SK-N-MC (cell line): ENCODE data around the gene GOLPH3L.
"Not testable (repeated sequence)": the region's sequence is repeated elsewhere in the genome, so short reads cannot be mapped to it uniquely, and the experiment has no call there.

Source experiments
- DNase-seq: peaks from one replicate; pipeline ENCODE4 v3.0.0-alpha.2; 2011; ENCODE audit warnings: low read depth, low spot score
- H3K27ac ChIP-seq: fragments of 200-600 bp; sonication (generic); 2 replicates; pipeline ENCODE4 v1.5.1; 2016; ENCODE audit warnings: mixed run types
- H3K36me3 ChIP-seq: fragments of 200-600 bp; sonication (generic); 2 replicates; pipeline ENCODE4 v1.6.1; 2017; ENCODE audit warnings: antibody characterized with exemption, low read length, mixed read lengths; ENCODE audit not compliant: insufficient read depth
- H3K4me3 ChIP-seq: fragments of 200-600 bp; sonication (generic); 2 replicates; pipeline ENCODE4 v1.5.1; 2016
- H3K9ac ChIP-seq: fragments of 200-600 bp; sonication (generic); 2 replicates; pipeline ENCODE4 v1.8.0; 2017; ENCODE audit warnings: mixed run types, mixed read lengths; ENCODE audit not compliant: insufficient read length
- H3K9me3 ChIP-seq: fragments of 200-600 bp; sonication (generic); 2 replicates; pipeline ENCODE4 v1.6.1; 2017; ENCODE audit warnings: low read depth, mild to moderate bottlenecking, antibody characterized with exemption, low read length, moderate library complexity, mixed read lengths
- EZH2 ChIP-seq: fragments of 200-600 bp; sonication (generic); IDR thresholded peaks from one replicate; pipeline ENCODE4 v1.6.1; 2017; ENCODE audit warnings: antibody characterized with exemption
- FOXP2 ChIP-seq: optimal IDR thresholded peaks from 2 replicates; pipeline ENCODE3; 2011; ENCODE audit warnings: mild to moderate bottlenecking, moderate library complexity; ENCODE audit not compliant: insufficient read depth; ENCODE audit errors: extremely low read length, control extremely low read depth
- POLR2AphosphoS5 ChIP-seq: IDR thresholded peaks from 2 replicates; pipeline ENCODE4 v1.6.1; 2012; ENCODE audit warnings: mild to moderate bottlenecking, low read depth, low read length, borderline replicate concordance

GOLPH3L gene

DNA sequence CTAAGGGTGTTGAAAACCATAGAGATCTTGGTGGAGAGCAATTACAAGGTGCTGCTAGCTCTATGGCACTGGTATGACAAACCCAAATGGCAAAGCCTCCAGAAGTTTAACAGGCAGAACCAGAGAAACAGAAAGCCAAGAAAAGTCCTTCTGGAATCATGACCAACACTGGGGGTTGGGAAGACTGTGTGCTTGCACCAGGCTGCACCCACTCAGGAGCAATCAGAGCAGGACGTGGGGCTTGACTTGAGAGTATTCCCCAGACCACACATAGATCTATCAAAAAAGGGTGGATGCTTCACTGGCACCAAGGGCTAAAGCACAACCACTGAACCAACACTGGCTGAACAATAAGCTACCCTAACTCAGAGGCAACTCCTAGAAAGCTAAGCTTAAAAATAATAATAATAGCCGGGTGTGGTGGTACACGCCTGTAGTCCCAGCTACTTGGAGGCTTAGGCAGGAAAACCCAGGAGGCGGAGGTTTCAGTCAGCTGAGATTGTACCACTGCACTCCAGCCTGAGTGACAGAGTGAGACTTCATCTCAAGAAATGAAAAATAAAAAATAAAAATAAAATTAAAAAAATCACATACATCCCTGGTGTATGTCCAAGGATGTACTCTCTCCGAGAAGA lies 47.4 kb downstream of the GOLPH3L start:
- Histone ChIP-seq H3K9me3 (no peaks in the 10 kb centered on the region), H3K36me3 (peaks cover 27% of the 10 kb centered on the region), H3K27ac (no peak overlapping the region), H3K9ac (no peak overlapping the region), H3K4me3 (no peak overlapping the region)
- TF ChIP-seq POLR2AphosphoS5, result no peak
- no peak for DNase-seq

DNA sequence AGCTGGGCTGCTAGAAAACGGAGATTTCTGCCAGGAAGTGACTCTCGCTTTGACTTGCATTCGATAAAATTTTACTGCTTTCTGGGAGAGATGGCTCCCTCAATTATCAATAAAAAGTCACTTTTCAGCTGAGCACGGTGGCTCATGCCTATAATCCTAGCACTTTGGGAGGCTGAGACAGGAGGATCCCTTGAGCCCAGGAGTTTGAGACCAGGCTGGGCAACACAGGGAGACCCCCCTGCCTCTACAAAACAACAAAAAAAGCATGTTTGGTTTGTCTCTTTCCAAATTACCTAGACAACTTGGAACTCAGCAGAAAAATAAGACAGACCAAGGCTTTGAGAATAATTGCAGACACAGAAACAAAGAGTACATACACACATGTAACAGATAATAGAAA lies 54.7 kb downstream of the GOLPH3L start:
- Histone ChIP-seq H3K9ac (no peak overlapping the region), H3K27ac (no peak overlapping the region), H3K36me3 (peaks cover 9% of the 10 kb centered on the region; the same call in 1 of the 2 replicates)

DNA sequence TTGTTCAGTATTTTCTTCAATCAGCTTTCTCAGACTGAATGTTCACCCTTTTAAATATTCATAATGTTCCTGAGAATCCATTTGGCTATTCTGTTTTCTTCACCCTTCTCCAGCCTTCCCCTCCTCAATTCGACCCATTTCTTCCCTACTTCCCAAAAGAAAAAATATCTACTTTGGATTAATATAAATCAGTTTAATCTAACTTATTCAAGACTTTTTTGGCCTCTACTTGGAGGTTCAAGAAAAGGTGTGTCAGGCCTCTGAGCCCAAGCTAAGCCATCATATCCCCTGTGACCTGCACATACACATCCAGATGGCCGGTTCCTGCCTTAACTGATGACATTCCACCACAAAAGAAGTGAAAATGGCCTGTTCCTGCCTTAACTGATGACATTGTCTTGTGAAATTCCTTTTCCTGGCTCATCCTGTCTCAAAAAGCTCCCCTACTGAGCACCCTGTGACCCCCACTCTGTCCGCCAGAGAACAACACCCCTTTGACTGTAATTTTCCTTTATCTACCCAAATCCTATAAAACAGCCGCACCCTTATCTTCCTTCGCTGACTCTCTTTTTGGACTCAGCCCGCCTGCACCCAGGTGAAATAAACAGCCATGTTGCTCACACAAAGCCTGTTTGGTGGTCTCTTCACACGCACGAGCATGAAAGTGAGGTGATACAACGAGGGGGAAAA lies 55.7 kb downstream of the GOLPH3L start:
- not testable (repeated sequence) for H3K4me3 ChIP-seq, H3K36me3 ChIP-seq, H3K27ac ChIP-seq, H3K9me3 ChIP-seq, H3K9ac ChIP-seq, DNase-seq

More for the DNA sequence above, 54.7 kb downstream of the GOLPH3L start:
- Histone ChIP-seq H3K4me3 (no peak overlapping the region), H3K9me3 (no peaks in the 10 kb centered on the region)
- DNase-seq, result no peak
- TF ChIP-seq EZH2 (no peak), POLR2AphosphoS5 (no peak), FOXP2 (no peak)

DNA sequence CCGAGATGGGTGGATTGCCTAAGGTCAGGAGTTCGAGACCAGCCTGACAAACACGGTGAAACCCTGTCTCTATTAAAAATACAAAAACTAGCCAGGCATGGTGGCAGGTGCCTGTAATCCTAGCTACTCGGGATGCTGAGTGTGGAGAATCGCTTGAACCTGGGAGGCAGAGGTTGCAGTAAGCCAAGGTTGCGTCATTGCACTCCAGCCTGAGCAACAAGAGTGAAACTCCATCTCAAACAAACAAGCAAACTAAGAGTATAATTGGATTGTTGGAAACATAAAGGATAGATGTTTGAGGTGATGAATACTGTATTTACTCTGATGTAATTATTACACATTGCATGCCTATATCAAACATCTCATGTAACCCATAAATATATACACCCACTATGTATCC lies 58.5 kb downstream of the GOLPH3L start:
- not testable (repeated sequence) for H3K9me3 ChIP-seq, DNase-seq, H3K27ac ChIP-seq, H3K4me3 ChIP-seq, H3K9ac ChIP-seq, H3K36me3 ChIP-seq

DNA sequence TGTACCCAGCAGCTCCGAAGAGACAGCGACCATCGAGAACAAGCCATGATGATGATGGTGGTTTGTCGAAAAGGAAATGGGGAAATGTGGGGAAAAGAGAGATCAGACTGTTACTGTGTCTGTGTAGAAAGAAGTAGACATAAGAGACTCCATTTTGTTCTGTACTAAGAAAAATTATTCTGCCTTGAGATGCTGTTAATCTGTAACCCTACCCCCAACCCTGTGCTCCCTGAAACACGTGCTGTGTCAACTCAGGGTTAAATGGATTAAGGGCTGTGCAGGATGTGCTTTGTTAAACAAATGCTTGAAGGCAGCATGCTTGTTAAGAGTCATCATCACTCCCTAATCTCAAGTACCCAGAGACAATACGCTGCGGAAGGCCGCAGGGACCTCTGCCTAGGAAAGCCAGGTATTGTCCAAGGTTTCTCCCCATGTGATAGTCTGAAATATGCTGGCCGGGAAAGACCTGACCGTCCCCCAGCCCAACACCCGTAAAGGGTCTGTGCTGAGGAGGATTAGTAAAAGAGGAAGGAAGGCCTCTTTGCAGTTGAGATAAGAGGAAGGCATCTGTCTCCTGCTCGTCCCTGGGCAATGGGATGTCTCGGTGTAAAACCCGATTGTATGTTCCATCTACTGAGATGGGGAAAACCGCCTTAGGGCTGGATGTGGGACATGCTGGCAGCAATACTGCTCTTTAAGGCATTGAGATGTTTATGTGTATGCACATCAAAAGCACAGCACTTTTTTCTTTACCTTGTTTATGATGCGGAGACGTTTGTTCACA lies 61.9 kb downstream of the GOLPH3L start:
- H3K36me3 ChIP-seq, H3K9ac ChIP-seq, DNase-seq, H3K27ac ChIP-seq, H3K4me3 ChIP-seq, H3K9me3 ChIP-seq: not testable (repeated sequence)

DNA sequence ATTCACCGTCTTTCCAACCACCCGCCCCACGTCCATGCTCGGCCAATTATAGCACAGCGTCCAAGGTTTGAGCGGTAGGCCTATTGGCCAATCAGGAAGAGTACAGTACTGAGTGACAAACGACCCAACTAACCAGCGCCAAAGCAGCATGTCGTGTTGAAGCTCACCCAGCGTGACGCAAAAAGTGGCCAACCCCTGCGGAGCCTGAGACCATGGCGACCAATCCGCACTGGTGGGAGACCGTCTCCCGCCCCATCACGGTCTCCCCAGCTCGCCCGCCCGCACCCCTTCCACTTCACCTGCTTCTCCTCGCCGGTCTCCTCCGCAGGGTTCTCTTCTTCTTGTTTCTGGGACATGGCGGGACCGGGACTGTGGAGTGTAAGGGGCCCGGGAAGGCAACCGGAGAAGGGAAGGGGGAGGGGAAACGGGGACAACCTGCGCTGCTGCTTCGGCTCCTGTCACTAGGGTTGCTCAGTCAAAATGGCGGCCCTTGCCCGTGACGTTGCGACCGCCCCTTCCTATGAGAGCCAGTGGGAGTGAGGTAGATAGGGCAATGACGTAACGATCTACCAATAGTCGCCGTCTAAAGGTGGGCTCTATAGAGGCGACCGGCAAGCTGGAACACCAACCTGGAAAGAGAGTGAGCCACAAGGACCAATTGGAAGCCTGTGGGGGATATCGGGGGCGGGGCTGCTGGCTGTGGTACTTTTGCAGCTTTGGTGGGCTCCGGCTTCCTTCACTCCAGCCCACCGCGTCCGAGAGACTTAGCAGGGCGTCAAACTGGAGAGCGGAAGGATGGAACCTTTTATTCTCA lies 67.6 kb downstream of the GOLPH3L start, which contains the start of gene ENSA:
Gene ENSA, minus strand, starts transcription at position 498 of the 814 bp plus-strand sequence. Its CDS starts 142 bp downstream, at position 356.
- Histone ChIP-seq H3K36me3 (peaks cover 37% of the 10 kb centered on the region), H3K9ac (peak within 1 kb of the TSS; percentile 92), H3K27ac (peak within 1 kb of the TSS; percentile 95), H3K4me3 (peak within 1 kb of the TSS; percentile 91), H3K9me3 (no peaks in the 10 kb centered on the region)
- peak; percentile 99 for DNase-seq
- TF ChIP-seq EZH2, result no peak
- TF ChIP-seq POLR2AphosphoS5, result peak; percentile 87
- TF ChIP-seq FOXP2, result peak; percentile 52

DNA sequence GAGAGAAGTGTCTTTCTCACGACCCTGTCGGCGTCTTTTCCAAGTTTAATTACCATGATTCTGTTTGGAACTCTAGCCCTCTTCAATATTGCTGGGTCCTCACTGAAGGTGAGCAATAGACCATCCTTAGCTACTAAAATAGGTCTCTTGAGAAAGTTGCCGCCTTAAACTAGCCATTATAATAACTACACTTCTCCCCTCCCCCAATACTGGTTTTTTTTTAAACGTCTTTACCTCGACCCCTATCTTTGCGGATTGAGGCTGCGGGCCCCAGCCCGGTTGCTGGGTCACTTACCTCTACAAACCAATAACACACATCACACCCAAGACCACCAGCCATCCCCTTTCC lies 68.2 kb downstream of the GOLPH3L start:
- Histone ChIP-seq H3K9ac (peak overlapping the region; percentile 90), H3K9me3 (no peaks in the 10 kb centered on the region), H3K27ac (peak overlapping the region; percentile 39; the same call in 1 of the 2 replicates), H3K36me3 (peaks cover 42% of the 10 kb centered on the region), H3K4me3 (peak overlapping the region; percentile 91)
- no peak for TF ChIP-seq FOXP2
- no peak for TF ChIP-seq EZH2
- TF ChIP-seq POLR2AphosphoS5, result no peak
- DNase-seq, result no peak

DNA sequence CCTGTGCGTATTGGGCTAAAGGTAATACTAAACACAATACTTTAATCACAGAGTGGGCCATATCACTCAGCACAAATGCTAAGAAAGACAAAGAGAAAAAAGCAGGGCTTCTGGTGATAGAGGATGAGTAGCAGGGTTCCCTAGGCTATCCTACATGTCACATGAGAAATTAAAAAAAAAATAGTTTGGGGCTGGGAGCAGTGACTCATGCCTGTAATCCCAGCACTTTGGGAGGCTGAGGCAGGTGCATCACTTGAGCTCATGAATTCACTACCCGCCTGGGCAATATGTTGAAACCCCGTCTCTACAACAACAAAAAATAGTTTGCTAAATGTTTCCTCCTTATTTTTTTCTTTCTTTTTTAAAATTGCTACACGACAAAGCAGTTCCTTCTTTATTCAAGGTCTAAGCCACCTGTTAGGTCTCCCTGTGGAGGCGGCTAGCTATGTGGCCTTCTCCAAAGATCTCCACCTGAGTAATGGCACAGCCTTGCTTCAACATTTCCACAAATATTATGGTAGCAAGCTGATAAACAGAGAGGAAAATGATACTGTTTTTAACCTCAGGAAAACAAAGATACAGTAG lies 69.0 kb downstream of the GOLPH3L start:
- peak overlapping the region; percentile 90 for H3K9ac ChIP-seq
- 0 out of 2 replicates have a peak overlapping the region, but pooled peaks have one; percentile 39 for H3K27ac ChIP-seq
- peak overlapping the region; percentile 91 for H3K4me3 ChIP-seq
- no peaks in the 10 kb centered on the region for H3K9me3 ChIP-seq
- peaks cover 48% of the 10 kb centered on the region for H3K36me3 ChIP-seq
- no peak for DNase-seq
- no peak for TF ChIP-seq EZH2
- TF ChIP-seq POLR2AphosphoS5, result no peak
- no peak for TF ChIP-seq FOXP2
